ENCODE data around the gene GRK5.

Gene GRK5

DNA sequence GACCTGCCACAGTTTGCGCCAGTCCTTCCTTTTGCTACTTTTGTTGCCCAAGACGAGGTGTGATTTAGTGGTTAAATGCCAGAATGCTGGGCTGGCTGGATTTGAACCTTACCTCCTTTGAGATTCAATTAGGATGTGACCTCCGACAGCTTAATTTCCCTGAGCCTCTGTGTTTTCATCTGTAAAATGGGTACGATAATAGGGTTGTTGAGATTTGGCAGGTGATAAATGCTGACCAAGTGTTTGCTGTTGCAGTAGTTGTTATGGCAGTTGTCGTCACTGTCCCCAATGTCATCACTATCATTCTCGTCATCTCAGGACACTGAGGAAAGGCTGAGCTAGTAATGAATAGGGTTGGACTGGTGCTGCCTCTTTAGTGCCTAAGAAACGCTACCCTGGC lies 61.1 kb downstream of the GRK5 start:
- H2BK12ac ChIP-seq (ENCODE audit: low read length) = no peak overlapping the region
- no peak overlapping the region for H2BK5ac ChIP-seq (ENCODE audit: low read length)
- no peaks in the 10 kb centered on the region for H3K36me3 ChIP-seq (replicated peaks in 1 of 2; ENCODE audit: control insufficient read depth in 2 of 2, insufficient read depth in 2 of 2, low read length in 2 of 2)
- no peak overlapping the region for H4K91ac ChIP-seq (ENCODE audit: low read depth, low read length, poor library complexity)
- H3K4me3 ChIP-seq (ENCODE audit: low read length in 2 of 2) = no peak overlapping the region
- H2BK120ac ChIP-seq (ENCODE audit: low read depth, low read length) = no peak overlapping the region
- no peak overlapping the region for H3K4ac ChIP-seq (ENCODE audit: low read length)
- no peak overlapping the region for H3K4me2 ChIP-seq (ENCODE audit: insufficient read depth, low read length, poor library complexity, severe bottlenecking)
- no peak overlapping the region for H3K23ac ChIP-seq (ENCODE audit: low read depth, low read length, poor library complexity)
- no peak for DNase-seq (ENCODE audit: low spot score)
- peak overlapping the region; percentile 0 for H3K18ac ChIP-seq (ENCODE audit: low read length)
- H2AFZ ChIP-seq (ENCODE audit: low read length) = no peak overlapping the region
- no peaks in the 10 kb centered on the region for H3K9me3 ChIP-seq (replicated peaks in 1 of 2; ENCODE audit: control insufficient read depth in 2 of 2, insufficient read depth in 1 of 2, low read depth in 1 of 2, low read length in 2 of 2)
- no peak overlapping the region for H2BK15ac ChIP-seq (ENCODE audit: low read length)
- no peaks in the 10 kb centered on the region for H3K79me1 ChIP-seq (ENCODE audit: low read depth, low read length)
- H3K27me3 ChIP-seq (ENCODE audit: control insufficient read depth in 3 of 3, insufficient read depth in 3 of 3, low read depth in 1 of 3, low read length in 3 of 3) = no peaks in the 10 kb centered on the region
- H4K8ac ChIP-seq (ENCODE audit: low read depth, low read length) = no peak overlapping the region
- no CpG with 5 or more reads among the region's 7 CpGs for WGBS, 2 donors (ENCODE audit: extremely low coverage in 2 of 2, insufficient read length in 2 of 2, insufficient replicate concordance in 1 of 2)
- H2AK5ac ChIP-seq (ENCODE audit: low read depth, low read length) = no peak overlapping the region
- no peak overlapping the region for H3K27ac ChIP-seq (replicated peaks; ENCODE audit: low read length)
- no peak overlapping the region for H3K14ac ChIP-seq (ENCODE audit: low read length)
- H3K9ac ChIP-seq (ENCODE audit: low read depth, low read length, poor library complexity) = no peak overlapping the region
- peaks cover 5 to 6% of the 10 kb centered on the region in 2 donors for H3K4me1 ChIP-seq (ENCODE audit: control insufficient read depth in 2 of 2, insufficient read depth in 1 of 2, low read depth in 1 of 2, low read length in 2 of 2)

DNA sequence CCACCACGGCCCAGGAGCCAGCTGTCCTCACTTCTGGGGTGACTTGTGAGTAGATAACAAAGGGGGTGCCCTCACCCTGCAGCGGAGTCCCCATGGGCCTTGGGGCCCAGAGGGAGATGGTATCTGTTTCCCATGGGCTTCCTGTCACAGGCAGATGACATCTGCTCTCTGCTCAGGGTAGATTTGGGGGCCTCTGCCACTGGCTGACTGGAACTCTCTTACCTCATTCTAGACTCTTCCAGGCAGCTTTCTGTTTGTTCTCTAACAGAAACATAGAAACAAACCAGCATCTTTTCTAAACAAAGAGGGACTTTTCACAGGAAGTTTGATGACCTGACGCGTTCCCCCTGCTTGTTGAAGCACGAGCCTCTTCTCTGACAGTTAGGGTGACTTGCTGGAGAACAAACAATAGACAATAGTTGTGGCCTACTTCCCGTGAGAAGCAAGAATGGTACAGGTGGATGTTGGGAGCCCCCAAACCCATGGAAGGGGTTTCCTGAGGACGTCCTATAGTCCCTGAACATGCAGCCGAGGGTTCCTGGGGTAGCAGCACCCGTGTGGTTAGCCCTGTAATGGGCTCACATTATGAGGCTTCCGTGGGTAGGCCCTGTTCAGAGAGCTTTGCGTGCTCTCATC lies 61.6 kb downstream of the GRK5 start:
- no peak overlapping the region for H4K91ac ChIP-seq (ENCODE audit: low read depth, low read length, poor library complexity)
- H2AK5ac ChIP-seq (ENCODE audit: low read depth, low read length) = no peak overlapping the region
- no peak overlapping the region for H2BK12ac ChIP-seq (ENCODE audit: low read length)
- no peak overlapping the region for H2BK120ac ChIP-seq (ENCODE audit: low read depth, low read length)
- peaks cover 5 to 6% of the 10 kb centered on the region in 2 donors for H3K4me1 ChIP-seq (ENCODE audit: control insufficient read depth in 2 of 2, insufficient read depth in 1 of 2, low read depth in 1 of 2, low read length in 2 of 2)
- H3K27ac ChIP-seq (replicated peaks; ENCODE audit: low read length) = no peak overlapping the region
- H3K79me1 ChIP-seq (ENCODE audit: low read depth, low read length) = no peaks in the 10 kb centered on the region
- H4K8ac ChIP-seq (ENCODE audit: low read depth, low read length) = no peak overlapping the region
- no peak overlapping the region for H2BK5ac ChIP-seq (ENCODE audit: low read length)
- no peak for DNase-seq (ENCODE audit: low spot score)
- no peak overlapping the region for H3K4me3 ChIP-seq (ENCODE audit: low read length in 2 of 2)
- H2BK15ac ChIP-seq (ENCODE audit: low read length) = no peak overlapping the region
- no peak overlapping the region for H3K14ac ChIP-seq (ENCODE audit: low read length)
- no peak overlapping the region for H3K4me2 ChIP-seq (ENCODE audit: insufficient read depth, low read length, poor library complexity, severe bottlenecking)
- no peak overlapping the region for H3K9ac ChIP-seq (ENCODE audit: low read depth, low read length, poor library complexity)
- H3K4ac ChIP-seq (ENCODE audit: low read length) = no peak overlapping the region
- no CpG with 5 or more reads among the region's 11 CpGs for WGBS, 2 donors (ENCODE audit: extremely low coverage in 2 of 2, insufficient read length in 2 of 2, insufficient replicate concordance in 1 of 2)
- no peaks in the 10 kb centered on the region for H3K9me3 ChIP-seq (replicated peaks in 1 of 2; ENCODE audit: control insufficient read depth in 2 of 2, insufficient read depth in 1 of 2, low read depth in 1 of 2, low read length in 2 of 2)
- no peaks in the 10 kb centered on the region for H3K36me3 ChIP-seq (replicated peaks in 1 of 2; ENCODE audit: control insufficient read depth in 2 of 2, insufficient read depth in 2 of 2, low read length in 2 of 2)
- no peaks in the 10 kb centered on the region for H3K27me3 ChIP-seq (ENCODE audit: control insufficient read depth in 3 of 3, insufficient read depth in 3 of 3, low read depth in 1 of 3, low read length in 3 of 3)
- no peak overlapping the region for H3K23ac ChIP-seq (ENCODE audit: low read depth, low read length, poor library complexity)
- peak overlapping the region; percentile 0 for H3K18ac ChIP-seq (ENCODE audit: low read length)
- H2AFZ ChIP-seq (ENCODE audit: low read length) = no peak overlapping the region

DNA sequence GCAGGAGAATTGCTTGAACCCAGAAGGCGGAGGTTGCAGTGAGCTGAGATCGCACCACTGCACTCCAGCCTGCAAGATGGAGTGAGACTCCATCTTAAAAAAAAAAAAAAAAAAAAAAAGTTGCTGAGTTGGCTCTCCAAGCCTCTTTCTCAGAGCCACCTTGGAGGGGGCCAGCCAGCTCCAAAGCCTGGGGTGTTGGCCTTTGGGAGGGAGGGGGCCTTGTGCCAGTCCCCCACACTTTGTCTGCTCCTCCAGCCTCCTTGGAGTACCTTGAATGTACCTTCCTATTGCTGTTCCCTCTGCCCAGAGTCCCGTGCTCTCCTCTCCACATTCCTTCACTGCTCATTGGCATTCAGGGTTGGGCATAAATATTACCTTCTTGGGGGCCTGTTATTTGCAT lies 62.4 kb downstream of the GRK5 start:
- no peak overlapping the region for H3K4me3 ChIP-seq (ENCODE audit: low read length in 2 of 2)
- no peaks in the 10 kb centered on the region for H3K36me3 ChIP-seq (replicated peaks in 1 of 2; ENCODE audit: control insufficient read depth in 2 of 2, insufficient read depth in 2 of 2, low read length in 2 of 2)
- no peak for DNase-seq (ENCODE audit: low spot score)
- H3K9ac ChIP-seq (ENCODE audit: low read depth, low read length, poor library complexity) = no peak overlapping the region
- H3K23ac ChIP-seq (ENCODE audit: low read depth, low read length, poor library complexity) = no peak overlapping the region
- no peak overlapping the region for H3K27ac ChIP-seq (replicated peaks; ENCODE audit: low read length)
- H2BK5ac ChIP-seq (ENCODE audit: low read length) = no peak overlapping the region
- H2AFZ ChIP-seq (ENCODE audit: low read length) = no peak overlapping the region
- H3K4me2 ChIP-seq (ENCODE audit: insufficient read depth, low read length, poor library complexity, severe bottlenecking) = no peak overlapping the region
- H3K14ac ChIP-seq (ENCODE audit: low read length) = no peak overlapping the region
- no peaks in the 10 kb centered on the region for H3K27me3 ChIP-seq (ENCODE audit: control insufficient read depth in 3 of 3, insufficient read depth in 3 of 3, low read depth in 1 of 3, low read length in 3 of 3)
- no peak overlapping the region for H2BK15ac ChIP-seq (ENCODE audit: low read length)
- no CpG with 5 or more reads among the region's 3 CpGs for WGBS, 2 donors (ENCODE audit: extremely low coverage in 2 of 2, insufficient read length in 2 of 2, insufficient replicate concordance in 1 of 2)
- H3K4ac ChIP-seq (ENCODE audit: low read length) = no peak overlapping the region
- H2BK12ac ChIP-seq (ENCODE audit: low read length) = no peak overlapping the region
- H2AK5ac ChIP-seq (ENCODE audit: low read depth, low read length) = no peak overlapping the region
- peaks cover 5 to 7% of the 10 kb centered on the region in 2 donors for H3K4me1 ChIP-seq (ENCODE audit: control insufficient read depth in 2 of 2, insufficient read depth in 1 of 2, low read depth in 1 of 2, low read length in 2 of 2)
- H3K9me3 ChIP-seq (replicated peaks in 1 of 2; ENCODE audit: control insufficient read depth in 2 of 2, insufficient read depth in 1 of 2, low read depth in 1 of 2, low read length in 2 of 2) = no peaks in the 10 kb centered on the region
- no peak overlapping the region for H4K91ac ChIP-seq (ENCODE audit: low read depth, low read length, poor library complexity)
- no peak overlapping the region for H2BK120ac ChIP-seq (ENCODE audit: low read depth, low read length)
- H4K8ac ChIP-seq (ENCODE audit: low read depth, low read length) = no peak overlapping the region
- H3K18ac ChIP-seq (ENCODE audit: low read length) = peak overlapping the region; percentile 4
- no peaks in the 10 kb centered on the region for H3K79me1 ChIP-seq (ENCODE audit: low read depth, low read length)

DNA sequence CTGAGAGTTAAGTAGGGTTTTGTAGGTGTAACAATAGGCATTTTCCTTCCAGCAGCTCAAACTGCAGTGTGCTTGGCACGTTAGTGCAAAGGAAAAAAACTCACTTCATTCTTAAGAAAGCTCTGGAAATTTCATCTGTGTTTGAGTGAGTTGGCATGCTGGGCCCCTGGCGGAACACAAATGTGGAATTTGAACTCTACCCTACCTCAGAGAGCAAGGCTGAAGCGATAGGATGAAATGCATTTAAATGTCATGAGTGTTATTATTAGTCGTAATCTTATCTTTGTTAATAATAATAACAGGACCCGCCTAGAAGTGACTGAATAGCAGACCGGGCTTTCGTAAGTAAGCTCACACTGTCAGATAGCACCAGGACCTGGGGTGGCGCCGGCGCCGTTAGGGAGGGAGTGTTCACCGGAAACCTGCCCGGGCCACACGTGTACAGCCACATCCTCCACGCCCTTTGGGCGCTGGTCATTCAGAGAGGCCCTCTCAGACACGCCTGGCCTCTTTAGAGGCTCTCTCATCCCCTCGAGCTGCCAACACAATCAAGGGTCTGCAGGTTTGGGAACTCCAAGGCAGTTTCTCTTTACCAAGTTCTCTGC lies 63.5 kb downstream of the GRK5 start:
- Histone ChIP-seq H3K4me2 (ENCODE audit: insufficient read depth, low read length, poor library complexity, severe bottlenecking) (no peak overlapping the region), H3K4ac (ENCODE audit: low read length) (no peak overlapping the region), H3K36me3 (replicated peaks in 1 of 2; ENCODE audit: control insufficient read depth in 2 of 2, insufficient read depth in 2 of 2, low read length in 2 of 2) (no peaks in the 10 kb centered on the region), H3K9me3 (replicated peaks in 1 of 2; ENCODE audit: control insufficient read depth in 2 of 2, insufficient read depth in 1 of 2, low read depth in 1 of 2, low read length in 2 of 2) (no peaks in the 10 kb centered on the region), H4K91ac (ENCODE audit: low read depth, low read length, poor library complexity) (no peak overlapping the region), H2BK12ac (ENCODE audit: low read length) (no peak overlapping the region), H2AFZ (ENCODE audit: low read length) (no peak overlapping the region), H3K27me3 (ENCODE audit: control insufficient read depth in 3 of 3, insufficient read depth in 3 of 3, low read depth in 1 of 3, low read length in 3 of 3) (no peaks in the 10 kb centered on the region), H3K9ac (ENCODE audit: low read depth, low read length, poor library complexity) (no peak overlapping the region), H3K14ac (ENCODE audit: low read length) (no peak overlapping the region), H4K8ac (ENCODE audit: low read depth, low read length) (no peak overlapping the region), H3K27ac (replicated peaks; ENCODE audit: low read length) (no peak overlapping the region), H3K4me3 (ENCODE audit: low read length in 2 of 2) (no peak overlapping the region), H2BK5ac (ENCODE audit: low read length) (no peak overlapping the region), H2AK5ac (ENCODE audit: low read depth, low read length) (no peak overlapping the region), H3K4me1 (ENCODE audit: control insufficient read depth in 2 of 2, insufficient read depth in 1 of 2, low read depth in 1 of 2, low read length in 2 of 2) (peaks cover 5 to 7% of the 10 kb centered on the region in 2 donors), H2BK15ac (ENCODE audit: low read length) (no peak overlapping the region), H2BK120ac (ENCODE audit: low read depth, low read length) (no peak overlapping the region), H3K23ac (ENCODE audit: low read depth, low read length, poor library complexity) (no peak overlapping the region), H3K79me1 (ENCODE audit: low read depth, low read length) (no peaks in the 10 kb centered on the region), H3K18ac (ENCODE audit: low read length) (no peak overlapping the region)
- no peak for DNase-seq (ENCODE audit: low spot score)
- WGBS, 2 donors (ENCODE audit: extremely low coverage in 2 of 2, insufficient read length in 2 of 2, insufficient replicate concordance in 1 of 2) = no CpG with 5 or more reads among the region's 18 CpGs
